Astrocyte (in vitro differentiated cells and primary cell): Measurements from ENCODE around the gene LMBR1L. TPM values are rescaled to one million over a fixed set of nuclear protein-coding genes. Genes with fewer than 3 reads are reported as not detected.
A peak's percentile ranks its signal among the peaks of the same experiment; 100 is the strongest.

ENCODE experiments used
- DNase-seq: peaks from one replicate; pipeline ENCODE4 v3.0.0-alpha.2; 2010; ENCODE audit warnings: low read depth
- FAIRE-seq: peaks from 2 replicates; lab custom pipeline; 2011; peaks lifted over from hg19 to GRCh38; lab: Jason Lieb, UNC
- H2AFZ ChIP-seq: 2 replicates; pipeline ENCODE4 v1.6.0; 2012; ENCODE audit warnings: low read depth, low read length, inconsistent platforms
- H3K27ac ChIP-seq: 2 replicates; pipeline ENCODE4 v1.5.1; 2011; ENCODE audit warnings: low read depth, low read length, inconsistent platforms
- H3K27me3 ChIP-seq: 2 replicates; pipeline ENCODE4 v1.6.0; 2011; ENCODE audit warnings: low read length, inconsistent platforms; ENCODE audit not compliant: insufficient read depth
- H3K36me3 ChIP-seq: 2 replicates; pipeline ENCODE4 v1.5.1; 2011; ENCODE audit warnings: low read length, inconsistent platforms; ENCODE audit not compliant: insufficient read depth
- H3K4me1 ChIP-seq: 2 replicates; pipeline ENCODE4 v1.5.1; 2011; ENCODE audit warnings: low read length, inconsistent platforms; ENCODE audit not compliant: insufficient read depth
- H3K4me2 ChIP-seq: 2 replicates; pipeline ENCODE4 v1.6.0; 2012; ENCODE audit warnings: low read length, inconsistent platforms
- H3K4me3 ChIP-seq: 2 replicates; pipeline ENCODE4 v1.5.1; 2011; ENCODE audit warnings: low read depth, mild to moderate bottlenecking, low read length, inconsistent platforms; ENCODE audit not compliant: insufficient read depth
- H3K79me2 ChIP-seq: 2 replicates; pipeline ENCODE4 v1.6.0; 2012; ENCODE audit warnings: mild to moderate bottlenecking, low read length, inconsistent platforms; ENCODE audit not compliant: insufficient read depth
- H3K9ac ChIP-seq: 2 replicates; pipeline ENCODE4 v1.6.0; 2012; ENCODE audit warnings: mild to moderate bottlenecking, low read length, inconsistent platforms
- H3K9me3 ChIP-seq: 2 replicates; pipeline ENCODE4 v1.5.1; 2012; ENCODE audit warnings: low read depth, mild to moderate bottlenecking, low read length, inconsistent platforms; ENCODE audit not compliant: insufficient read depth
- H4K20me1 ChIP-seq: 2 replicates; pipeline ENCODE4 v1.6.0; 2012; ENCODE audit warnings: low read length, inconsistent platforms; ENCODE audit not compliant: insufficient read depth
- H3K27ac Mint-ChIP-seq: one replicate; pipeline ENCODE4 v1.8.0; 2021; ENCODE audit warnings: mild to moderate bottlenecking, mixed read lengths; ENCODE audit not compliant: unreplicated experiment
- H3K27me3 Mint-ChIP-seq: one replicate; pipeline ENCODE4 v1.8.0; 2021; ENCODE audit warnings: low read depth, mixed read lengths; ENCODE audit not compliant: unreplicated experiment
- H3K36me3 Mint-ChIP-seq: one replicate; pipeline ENCODE4 v1.8.0; 2021; ENCODE audit warnings: low read depth, mixed read lengths; ENCODE audit not compliant: unreplicated experiment
- H3K4me1 Mint-ChIP-seq: one replicate; pipeline ENCODE4 v1.8.0; 2021; ENCODE audit warnings: low read depth, mixed read lengths; ENCODE audit not compliant: unreplicated experiment
- H3K4me3 Mint-ChIP-seq: one replicate; pipeline ENCODE4 v1.8.0; 2021; ENCODE audit warnings: mild to moderate bottlenecking, moderate library complexity, mixed read lengths; ENCODE audit not compliant: unreplicated experiment
- H3K9me3 Mint-ChIP-seq: one replicate; pipeline ENCODE4 v1.8.0; 2021; ENCODE audit warnings: mild to moderate bottlenecking, mixed read lengths; ENCODE audit not compliant: unreplicated experiment
- EZH2 ChIP-seq: IDR thresholded peaks from 2 replicates; pipeline ENCODE4 v1.6.1; 2012; ENCODE audit warnings: mild to moderate bottlenecking, low read length, inconsistent platforms; ENCODE audit not compliant: insufficient read depth
- total RNA-seq: library from RNA; stranded (reverse); gene quantifications from 2 replicates; pipeline ENCODE4 v1.2.1, GENCODE V29; 2021
- TF ChIP-seq, protein P1 (sequence below): IDR thresholded peaks from 2 replicates; pipeline ENCODE4 v1.5.1; 2011; ENCODE audit warnings: low read depth, mild to moderate bottlenecking, inconsistent platforms, low read length, moderate library complexity; ENCODE audit not compliant: insufficient read depth

Gene LMBR1L
- total RNA-seq, 1 donor from 2014 or later, result 61.0 TPM

DNA sequence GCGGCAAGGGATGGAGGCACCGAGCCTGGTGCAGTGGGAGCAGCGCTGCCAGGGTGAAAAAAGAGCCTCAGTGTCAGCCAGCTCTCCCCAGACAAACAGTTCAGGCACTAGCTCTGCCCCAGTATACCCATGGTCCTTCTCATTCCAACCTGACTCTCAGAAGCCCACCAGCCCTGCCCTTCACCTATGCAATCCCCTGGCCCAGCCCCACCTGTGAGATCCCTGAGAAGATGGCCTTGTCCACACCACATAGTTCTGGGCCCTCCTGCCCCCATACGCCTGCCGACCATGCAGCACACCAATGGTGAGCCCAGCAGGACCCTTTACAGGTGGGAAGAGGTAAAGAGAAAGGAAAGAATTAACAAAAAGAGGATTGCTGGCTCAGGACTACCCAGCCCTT lies 56.6 kb downstream of the LMBR1L start:
- Mint-ChIP-seq H3K27ac (no peak overlapping the region), H3K4me1 (peaks cover 46% of the 10 kb centered on the region), H3K4me3 (no peak overlapping the region), H3K36me3 (peaks cover 23% of the 10 kb centered on the region), H3K27me3 (no peaks in the 10 kb centered on the region), H3K9me3 (no peaks in the 10 kb centered on the region)
- Histone ChIP-seq H3K79me2 (peaks cover 96% of the 10 kb centered on the region), H3K4me1 (peaks cover 50% of the 10 kb centered on the region), H3K27me3 (no peaks in the 10 kb centered on the region), H3K9ac (no peak overlapping the region), H3K4me3 (no peak overlapping the region), H3K9me3 (no peaks in the 10 kb centered on the region), H3K27ac (no peak overlapping the region), H2AFZ (no peak overlapping the region), H3K4me2 (no peak overlapping the region), H4K20me1 (peaks cover 99% of the 10 kb centered on the region), H3K36me3 (peaks cover 27% of the 10 kb centered on the region)
- no peak for DNase-seq
- FAIRE-seq, result no peak
- no peak for TF ChIP-seq EZH2
- TF ChIP-seq, protein P1, sequence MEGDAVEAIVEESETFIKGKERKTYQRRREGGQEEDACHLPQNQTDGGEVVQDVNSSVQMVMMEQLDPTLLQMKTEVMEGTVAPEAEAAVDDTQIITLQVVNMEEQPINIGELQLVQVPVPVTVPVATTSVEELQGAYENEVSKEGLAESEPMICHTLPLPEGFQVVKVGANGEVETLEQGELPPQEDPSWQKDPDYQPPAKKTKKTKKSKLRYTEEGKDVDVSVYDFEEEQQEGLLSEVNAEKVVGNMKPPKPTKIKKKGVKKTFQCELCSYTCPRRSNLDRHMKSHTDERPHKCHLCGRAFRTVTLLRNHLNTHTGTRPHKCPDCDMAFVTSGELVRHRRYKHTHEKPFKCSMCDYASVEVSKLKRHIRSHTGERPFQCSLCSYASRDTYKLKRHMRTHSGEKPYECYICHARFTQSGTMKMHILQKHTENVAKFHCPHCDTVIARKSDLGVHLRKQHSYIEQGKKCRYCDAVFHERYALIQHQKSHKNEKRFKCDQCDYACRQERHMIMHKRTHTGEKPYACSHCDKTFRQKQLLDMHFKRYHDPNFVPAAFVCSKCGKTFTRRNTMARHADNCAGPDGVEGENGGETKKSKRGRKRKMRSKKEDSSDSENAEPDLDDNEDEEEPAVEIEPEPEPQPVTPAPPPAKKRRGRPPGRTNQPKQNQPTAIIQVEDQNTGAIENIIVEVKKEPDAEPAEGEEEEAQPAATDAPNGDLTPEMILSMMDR, result no peak

DNA sequence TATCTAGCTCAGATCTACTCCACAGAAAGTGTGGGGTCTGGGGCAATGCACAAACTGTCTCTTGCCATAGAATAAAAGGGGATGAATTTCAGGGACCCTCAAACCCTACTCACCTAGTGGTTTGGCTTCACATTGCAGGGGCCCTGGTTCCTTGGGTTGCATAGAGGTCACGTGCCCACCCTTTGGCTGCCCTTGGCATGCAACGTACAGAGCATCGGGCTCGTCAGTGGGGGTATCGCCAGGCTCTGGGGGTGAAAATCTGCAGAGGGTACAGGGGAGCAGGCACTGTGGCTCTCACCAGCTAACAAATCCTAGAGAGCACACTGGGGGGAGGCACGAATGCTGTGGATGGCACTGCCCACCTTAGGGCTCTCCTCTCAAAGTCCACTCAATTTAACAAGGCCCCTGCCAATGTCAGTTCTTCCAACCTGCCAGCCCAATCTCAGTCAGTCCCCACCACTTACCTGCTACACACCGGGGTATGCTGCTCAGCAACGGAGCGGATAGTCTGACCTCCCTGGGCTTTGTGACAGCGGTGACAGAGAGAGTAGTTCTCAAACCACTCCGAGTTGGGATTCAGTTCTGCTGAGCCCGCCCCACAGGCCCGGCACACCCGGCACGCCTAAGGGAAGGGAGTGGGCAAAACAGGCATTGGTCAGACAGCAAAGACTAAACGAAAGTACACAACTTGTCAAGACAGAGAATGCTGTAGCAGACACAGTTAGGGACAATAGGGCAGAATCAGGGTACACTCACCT lies 58.0 kb downstream of the LMBR1L start:
- Histone ChIP-seq H3K9me3 (no peaks in the 10 kb centered on the region), H3K27ac (no peak overlapping the region), H2AFZ (no peak overlapping the region), H3K27me3 (no peaks in the 10 kb centered on the region), H3K4me1 (peaks cover 38% of the 10 kb centered on the region), H3K4me3 (no peak overlapping the region), H3K9ac (no peak overlapping the region), H3K4me2 (no peak overlapping the region), H3K36me3 (peaks cover 42% of the 10 kb centered on the region), H3K79me2 (peaks cover 95% of the 10 kb centered on the region), H4K20me1 (peaks cover 99% of the 10 kb centered on the region)
- DNase-seq (no peak), FAIRE-seq (no peak)
- no peak overlapping the region for H3K4me3 Mint-ChIP-seq
- H3K27me3 Mint-ChIP-seq, result no peaks in the 10 kb centered on the region
- peaks cover 26% of the 10 kb centered on the region for H3K36me3 Mint-ChIP-seq
- TF ChIP-seq, protein P1, result no peak
- no peak for TF ChIP-seq EZH2
- peak overlapping the region; percentile 26 for H3K27ac Mint-ChIP-seq
- H3K9me3 Mint-ChIP-seq, result no peaks in the 10 kb centered on the region
- peaks cover 49% of the 10 kb centered on the region for H3K4me1 Mint-ChIP-seq
